CD4-positive, alpha-beta T cell treated with Interferon alpha-2 for 1 hour (primary cell): ENCODE data around the gene LYRM1.

Experiments used
- DNase-seq, 2 donors: peaks; one replicate each; pipeline ENCODE4 v3.0.0-alpha.2; 2020 to 2022

The LYRM1 gene

GRCh38 chr16:20873331-20873730 lies 27.2 kb upstream of the LYRM1 start:
- DNase-seq, result no peak

- peak in 1 of 2 donors; percentile 68 for DNase-seq
Measured at GRCh38 chr16:20874088-20874581, 26.4 kb upstream of the LYRM1 start.

DNA sequence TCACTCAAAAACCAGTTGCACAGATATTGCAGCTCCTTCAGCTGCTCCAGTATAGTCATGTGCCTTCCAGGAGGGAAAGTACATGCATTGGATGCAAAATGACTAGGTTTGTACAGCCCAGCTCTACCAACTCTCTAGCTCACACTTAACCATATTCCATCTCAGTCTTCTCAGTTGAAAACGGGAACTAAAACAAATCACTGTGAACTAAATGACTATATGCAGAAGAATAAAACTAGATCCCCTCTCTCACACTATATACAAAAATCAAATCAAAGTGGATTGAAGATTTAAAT lies 25.3 kb upstream of the LYRM1 start:
- no peak for DNase-seq

- DNase-seq, result no peak
Measured at GRCh38 chr16:20878682-20879147, 21.9 kb upstream of the LYRM1 start.

GRCh38 chr16:20879175-20880040 lies 21.2 kb upstream of the LYRM1 start:
- no peak for DNase-seq

DNA sequence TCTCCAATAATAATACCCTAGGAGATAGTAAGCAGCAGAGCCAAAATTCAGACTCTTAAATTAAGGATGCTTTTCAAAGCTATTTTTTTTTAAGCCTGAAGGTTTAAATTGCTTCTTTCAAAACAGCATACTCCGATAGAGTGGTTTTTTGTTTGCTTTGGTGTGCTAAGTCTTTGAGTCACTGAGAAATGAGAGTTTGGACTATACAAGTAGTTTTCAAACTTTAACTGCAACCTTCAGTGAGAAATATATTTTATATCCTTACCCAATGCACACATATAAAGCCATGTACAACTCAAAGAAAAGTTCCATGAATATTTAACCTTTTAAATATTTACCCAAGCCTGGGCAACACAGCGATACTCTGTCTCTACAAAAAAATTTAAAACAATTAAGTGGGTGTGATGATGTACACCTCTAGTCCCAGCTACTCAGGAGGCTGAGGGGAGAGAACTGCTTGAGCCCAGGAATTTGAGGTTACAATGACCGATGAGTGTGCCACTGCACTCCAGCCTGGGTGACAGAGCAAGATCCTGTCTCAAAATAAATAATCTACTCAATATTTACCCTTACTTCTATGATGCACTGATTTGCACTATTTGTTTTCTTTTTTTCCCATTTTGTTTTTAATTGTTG lies 19.6 kb upstream of the LYRM1 start:
- no peak for DNase-seq

GRCh38 chr16:20881503-20881878 lies 19.1 kb upstream of the LYRM1 start:
- DNase-seq, result no peak

DNA sequence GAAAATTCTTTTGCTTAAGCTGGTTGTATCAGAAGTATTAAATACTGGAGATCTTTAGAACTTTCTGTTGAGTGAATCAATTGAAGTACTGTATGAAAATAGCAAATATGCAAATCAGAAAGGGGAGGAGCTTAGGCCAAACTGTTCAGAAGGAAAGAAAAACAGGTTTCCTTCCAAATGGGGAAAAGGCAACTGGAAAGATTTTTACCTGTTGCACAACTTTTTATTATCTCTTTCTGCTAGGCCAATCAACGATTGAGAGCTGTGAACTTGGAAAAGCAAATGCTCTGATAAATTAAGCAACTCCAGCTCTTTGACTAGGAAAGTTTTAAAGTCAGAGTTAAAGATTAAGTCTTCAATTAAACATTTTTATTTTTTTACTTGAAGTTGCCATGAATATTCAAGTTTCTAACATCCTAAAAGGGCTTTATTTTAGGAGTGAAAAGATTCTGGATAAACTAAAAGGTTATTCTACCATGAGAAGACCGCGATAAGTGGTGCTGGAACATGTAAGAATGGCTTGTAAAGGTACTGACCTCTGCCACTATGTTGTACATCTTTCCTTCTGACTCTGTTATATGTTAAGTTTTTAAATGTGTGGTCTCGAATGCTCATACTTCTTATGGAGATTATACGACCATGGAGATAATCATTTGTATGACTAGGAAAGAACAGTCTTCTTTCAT lies 16.9 kb upstream of the LYRM1 start:
- DNase-seq, result no peak

- no peak for DNase-seq
Measured at GRCh38 chr16:20884240-20884556, 16.4 kb upstream of the LYRM1 start.

GRCh38 chr16:20886320-20886719 lies 14.3 kb upstream of the LYRM1 start:
- no peak for DNase-seq

- no peak for DNase-seq
Measured at GRCh38 chr16:20887207-20887606, 13.4 kb upstream of the LYRM1 start.

- no peak for DNase-seq
Measured at GRCh38 chr16:20889625-20890275, 10.8 kb upstream of the LYRM1 start.

DNA sequence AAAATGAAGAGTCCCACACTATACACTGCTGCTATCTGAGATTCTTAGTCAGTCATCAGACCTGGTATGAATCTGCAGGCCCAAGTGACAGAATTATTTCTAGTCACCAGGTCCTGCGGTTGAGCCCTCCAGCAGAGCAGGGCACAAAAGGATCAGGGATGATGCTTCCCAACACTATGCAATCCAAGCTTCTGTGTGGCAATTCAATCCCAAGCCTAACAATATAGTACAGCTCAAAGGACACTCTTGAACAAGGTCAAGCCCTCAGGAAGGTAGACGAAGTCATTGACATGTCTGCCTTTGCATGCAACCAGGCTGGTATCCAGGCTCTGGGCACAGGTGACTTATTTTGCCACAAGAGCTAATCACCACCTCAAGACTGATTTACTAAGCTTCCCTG lies 6.2 kb upstream of the LYRM1 start:
- DNase-seq, result no peak

DNA sequence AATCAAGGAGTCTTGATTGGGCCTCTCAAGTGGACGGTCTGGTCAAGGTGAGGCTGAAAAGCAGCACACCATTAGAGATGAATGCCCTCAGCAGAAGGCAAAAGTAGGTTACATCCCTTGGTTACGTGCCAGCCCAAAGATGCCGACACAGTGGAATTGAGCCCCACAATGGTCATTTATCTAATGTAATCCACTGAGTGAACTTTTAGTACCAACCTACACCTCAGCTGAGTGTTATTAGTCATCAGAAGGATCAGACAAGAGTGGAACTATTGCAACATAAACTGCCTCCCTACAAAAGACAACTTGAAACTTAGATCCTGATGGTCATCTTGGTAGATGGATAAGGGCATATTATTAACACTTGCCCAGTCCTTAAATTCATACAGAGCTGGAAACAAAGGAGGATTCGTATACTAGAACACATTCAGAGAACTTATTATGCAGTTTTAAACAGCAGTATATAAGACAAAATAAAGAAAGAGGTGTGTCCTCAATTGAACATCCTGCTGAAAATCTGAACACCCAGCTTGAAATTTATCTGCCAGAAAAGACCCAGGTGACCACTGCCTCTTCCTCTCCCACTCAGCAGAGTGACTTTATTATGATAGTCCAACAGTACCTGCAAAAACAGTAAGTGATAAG lies 3.2 kb upstream of the LYRM1 start:
- no peak for DNase-seq

DNA sequence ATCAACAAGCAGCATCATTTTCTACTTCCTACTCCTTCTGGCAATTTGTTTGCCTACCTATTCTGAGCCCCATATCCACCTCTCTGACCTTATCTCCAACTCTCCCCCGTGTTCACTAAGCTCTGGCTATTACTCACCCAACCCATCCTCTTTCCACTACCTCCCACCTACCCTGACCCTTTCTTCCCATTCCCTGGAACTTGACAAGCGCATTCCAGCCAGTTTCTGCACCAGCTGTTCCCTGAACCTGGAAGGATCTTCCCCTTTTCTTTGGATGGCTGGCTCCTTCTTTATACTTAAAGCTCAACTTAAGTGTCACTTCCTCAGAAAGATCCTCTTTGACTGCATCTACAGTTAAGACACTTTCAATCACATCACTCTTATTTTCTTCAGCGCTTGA lies 2.6 kb upstream of the LYRM1 start:
- DNase-seq, result no peak

DNA sequence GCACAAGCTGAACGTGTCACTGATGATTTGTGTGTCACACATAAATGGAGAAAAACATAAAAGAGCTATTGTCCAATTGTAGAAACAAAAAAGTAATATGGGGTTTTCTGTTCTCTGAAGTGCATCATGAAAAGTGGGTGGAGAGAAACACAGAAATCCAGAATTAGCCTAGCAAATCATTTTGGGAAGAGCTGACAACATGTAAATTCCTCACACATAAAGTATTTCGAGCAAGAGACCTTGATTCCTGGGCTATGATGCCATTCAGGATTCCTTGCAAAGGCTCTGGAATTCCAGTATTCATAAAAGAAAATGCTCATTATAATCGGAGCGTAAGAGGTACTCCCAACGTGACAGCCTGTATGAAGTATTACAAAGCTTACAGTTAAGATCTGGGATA lies 1.5 kb upstream of the LYRM1 start:
- no peak for DNase-seq

GRCh38 chr16:20899477-20900298 lies 883 bp upstream of the LYRM1 start:
- peak in 1 of 2 donors; percentile 16 for DNase-seq

- no peak for DNase-seq
Measured at GRCh38 chr16:20901068-20901435, 481 bp downstream of the LYRM1 start.

GRCh38 chr16:20901436-20902112 lies 1.0 kb downstream of the LYRM1 start:
- DNase-seq, result peak; percentile 57 to 62

DNA sequence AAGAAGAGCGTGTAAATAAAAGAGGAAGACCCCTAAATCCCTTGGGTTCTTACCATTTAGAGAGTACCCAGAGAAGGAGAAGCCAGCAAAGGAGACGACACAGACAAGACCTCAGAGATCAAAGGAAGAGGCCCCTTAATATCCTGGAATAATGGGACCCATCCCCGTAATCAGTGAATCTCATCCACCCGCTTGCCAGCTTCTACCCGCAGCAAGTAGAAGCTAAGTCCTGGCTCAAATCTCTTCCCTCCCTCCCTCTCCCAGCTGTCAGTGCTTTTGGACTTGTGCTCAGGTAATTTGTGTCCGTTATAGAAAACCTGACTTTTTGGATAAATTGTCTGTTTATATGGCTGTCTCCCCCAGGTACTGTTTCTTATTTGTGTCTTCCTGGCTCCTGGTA lies 1.9 kb downstream of the LYRM1 start:
- DNase-seq, result no peak

DNA sequence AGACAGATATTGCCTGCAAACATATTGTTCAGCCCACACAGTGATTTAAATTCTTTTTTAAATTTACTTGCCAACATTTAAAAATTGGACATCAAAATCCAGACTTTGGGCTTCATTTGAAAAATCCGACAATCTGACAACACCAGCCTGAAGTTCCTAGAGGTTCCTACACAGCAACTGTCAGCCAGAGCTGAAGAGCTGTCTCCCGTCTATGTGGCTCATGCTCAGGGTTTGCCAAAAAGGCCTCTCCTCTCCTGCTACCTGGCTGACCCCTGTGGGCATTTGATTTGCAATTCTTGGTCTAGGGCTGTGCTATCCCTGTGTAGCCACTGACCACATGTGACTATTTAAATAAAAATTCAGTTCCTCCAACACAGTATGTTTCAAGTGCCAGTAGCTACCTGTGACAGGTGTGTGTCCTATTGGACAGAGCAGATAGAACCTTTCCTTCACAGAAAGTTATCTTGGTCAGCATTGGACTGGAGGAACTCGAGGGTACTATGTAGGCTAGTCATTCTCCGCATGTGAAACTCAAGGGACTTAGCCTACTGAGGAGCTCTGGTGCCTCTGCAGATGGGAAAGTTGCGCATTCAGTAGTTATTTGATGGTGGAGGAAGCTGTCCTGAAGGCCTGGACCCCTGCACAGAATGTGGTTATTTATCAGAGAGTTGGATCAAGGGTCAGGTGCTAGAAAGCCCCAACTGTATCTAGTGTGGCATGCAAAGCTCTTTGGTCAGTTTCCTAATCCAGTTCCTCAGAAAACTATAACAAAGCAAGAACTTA lies 2.7 kb downstream of the LYRM1 start:
- no peak for DNase-seq
